ENCODE measurements around the gene RAB34.
A peak's percentile ranks its signal among the peaks of the same experiment; 100 is the strongest.

Gene RAB34

DNA sequence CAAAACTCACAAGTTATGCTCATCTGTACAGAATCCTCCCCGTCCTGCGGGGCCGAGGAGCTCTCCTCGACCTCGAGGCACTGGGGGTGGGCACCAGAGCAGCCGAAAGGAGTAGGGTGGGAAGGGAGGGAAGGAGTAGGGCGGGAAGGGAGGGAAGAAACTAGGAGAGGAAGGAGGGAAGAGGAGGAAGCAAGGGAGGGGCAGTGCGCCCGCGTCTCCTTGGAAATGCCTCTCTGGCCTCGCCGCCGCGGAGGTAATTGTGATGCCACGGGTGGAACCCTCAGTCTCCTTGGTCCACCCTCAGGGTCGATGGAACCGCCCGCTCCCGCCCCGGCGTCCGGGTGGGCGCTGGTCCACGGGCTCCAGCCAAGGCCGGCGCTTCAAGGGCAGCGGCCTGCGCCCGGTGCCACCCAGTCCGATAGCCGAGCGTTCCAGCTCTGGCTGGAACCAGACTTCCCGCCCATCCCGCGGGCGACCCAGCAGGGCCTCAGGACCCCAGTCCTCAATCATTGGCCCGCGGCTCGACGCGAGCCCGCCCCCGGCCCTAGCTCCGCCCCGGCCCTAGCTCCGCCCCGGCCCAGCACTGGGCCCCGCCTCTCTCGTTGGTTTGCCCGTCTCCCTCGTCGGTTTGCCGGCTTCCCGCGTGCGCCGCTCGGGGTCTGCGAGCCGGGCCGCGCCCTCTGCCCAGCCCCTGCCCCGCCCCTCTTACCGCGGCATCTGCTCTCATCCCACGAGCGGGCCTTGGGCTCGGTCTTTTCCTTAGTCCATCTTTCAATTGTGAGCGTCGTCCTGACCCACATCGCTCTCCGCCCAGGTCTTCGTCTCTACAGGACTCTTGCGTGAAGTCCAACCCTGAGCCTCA is 6.6 kb downstream of the RAB34 start:
- peak; percentile 96 for DNase-seq

DNA sequence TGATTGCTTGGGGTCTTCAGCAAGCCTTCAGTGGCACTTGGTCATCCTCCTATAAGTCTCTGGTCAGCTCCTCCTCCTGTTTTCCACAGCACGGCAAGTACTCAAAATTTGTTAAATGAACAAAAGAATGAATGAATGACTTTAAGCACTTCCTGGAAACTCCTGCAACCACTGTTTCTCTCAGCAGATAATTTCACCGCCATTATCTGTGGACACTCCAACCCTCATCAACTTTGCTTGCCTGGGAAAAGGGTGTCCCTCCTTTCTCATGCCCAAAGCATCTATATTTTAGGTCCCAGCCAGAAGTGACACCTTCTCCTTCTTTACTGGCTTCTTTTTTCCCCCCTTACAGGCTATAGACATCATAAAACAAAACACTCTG is 10.3 kb downstream of the RAB34 start:
- no peak for DNase-seq

GRCh38 chr17:28706471-28707338 is 11.0 kb downstream of the RAB34 start:
- DNase-seq: no peak

GRCh38 chr17:28705728-28706334 is 11.8 kb downstream of the RAB34 start:
- no peak for DNase-seq

DNA sequence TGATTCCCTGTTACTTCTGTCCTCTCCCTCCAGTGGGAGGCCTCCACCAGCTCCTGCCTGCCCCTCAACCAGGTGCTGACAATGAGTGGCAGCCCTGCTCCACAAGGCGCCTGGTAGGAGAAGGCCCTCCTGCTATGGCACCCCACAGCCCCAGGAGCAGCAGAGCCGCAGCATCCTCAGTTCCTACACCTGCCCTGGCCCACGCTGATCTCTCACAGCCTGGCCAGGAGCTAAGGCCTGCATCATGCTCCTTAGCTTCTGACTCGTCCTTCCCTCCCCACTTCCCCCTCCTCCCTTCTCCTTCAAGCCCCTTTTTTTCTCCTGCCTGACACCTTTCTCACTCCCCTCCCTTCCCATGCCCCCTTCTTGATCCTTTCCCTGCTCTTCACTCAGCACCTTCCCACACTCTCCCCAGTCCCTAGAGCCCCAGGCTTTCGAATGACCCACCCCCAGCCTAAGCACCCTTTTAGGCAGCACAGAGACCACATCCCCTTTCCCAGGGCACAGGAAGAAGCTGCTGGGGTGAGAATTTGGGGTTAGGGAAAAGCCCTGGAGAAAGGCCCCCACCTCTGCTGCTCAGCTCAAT is 12.5 kb downstream of the RAB34 start:
- DNase-seq: no peak

DNA sequence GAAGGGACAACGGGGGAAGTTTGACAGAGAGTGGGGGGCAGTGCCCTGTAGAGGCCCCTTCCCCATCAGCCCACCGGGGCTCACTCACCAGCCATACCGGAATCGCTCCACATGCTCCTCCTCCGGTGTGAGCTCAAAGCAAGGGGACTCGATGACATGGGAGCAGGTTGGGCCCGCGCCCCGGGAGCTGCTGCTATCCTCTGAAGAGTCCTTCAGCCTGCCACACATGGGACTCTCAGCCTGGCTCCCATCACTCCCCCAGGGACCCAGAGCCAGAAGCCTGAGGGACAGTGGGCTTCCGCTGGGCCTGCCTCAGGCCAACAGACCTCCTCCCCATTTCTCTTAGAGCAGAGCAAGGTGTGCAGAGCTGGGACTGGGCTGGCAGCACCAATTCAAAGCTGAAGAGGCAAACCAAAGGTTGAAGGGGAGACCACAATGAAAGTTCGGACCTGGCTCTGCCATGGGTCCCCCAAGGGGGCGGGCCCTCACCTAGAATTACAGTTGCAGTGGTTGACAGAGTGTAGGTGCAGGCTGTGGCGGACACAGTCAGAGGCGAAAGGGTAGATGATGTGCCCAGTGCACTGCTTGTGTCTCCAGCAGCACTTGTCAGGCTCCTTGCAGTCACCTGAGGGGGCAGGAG is 13.3 kb downstream of the RAB34 start:
- DNase-seq: no peak

DNA sequence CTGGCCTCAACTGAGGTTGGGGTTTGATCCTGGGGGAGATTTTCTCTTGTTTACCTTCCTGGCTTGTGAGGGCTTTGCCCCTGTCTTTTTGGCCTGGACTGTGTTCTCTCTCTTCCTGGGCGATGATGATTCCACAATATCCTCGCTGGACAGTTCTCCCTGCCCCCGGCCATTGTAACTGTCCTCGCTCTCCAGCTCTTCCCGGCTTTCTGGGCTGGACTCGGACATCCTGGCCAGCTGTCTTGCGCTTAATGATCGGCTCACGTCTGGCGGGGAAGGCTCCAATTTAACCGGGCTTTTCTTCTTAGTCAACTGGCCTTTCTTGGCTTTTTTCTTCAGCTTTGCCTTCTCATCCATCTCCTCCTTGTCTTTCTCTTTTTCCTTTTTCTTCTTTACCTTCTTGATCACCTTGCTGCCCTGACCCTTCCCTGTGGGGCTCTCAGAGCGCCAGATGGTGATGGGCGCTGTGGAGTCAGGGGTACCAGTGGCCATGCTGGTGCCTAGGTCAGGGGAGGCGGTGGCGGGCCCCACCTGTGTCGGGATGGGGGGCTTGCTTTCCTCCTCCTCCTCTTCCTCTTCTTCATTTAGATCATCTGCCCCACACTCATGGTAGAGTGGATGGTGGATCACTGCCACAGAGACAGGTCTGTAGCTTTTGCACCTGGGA is 14.0 kb downstream of the RAB34 start:
- DNase-seq: no peak

GRCh38 chr17:28702752-28703150 is 14.9 kb downstream of the RAB34 start:
- DNase-seq: no peak

DNA sequence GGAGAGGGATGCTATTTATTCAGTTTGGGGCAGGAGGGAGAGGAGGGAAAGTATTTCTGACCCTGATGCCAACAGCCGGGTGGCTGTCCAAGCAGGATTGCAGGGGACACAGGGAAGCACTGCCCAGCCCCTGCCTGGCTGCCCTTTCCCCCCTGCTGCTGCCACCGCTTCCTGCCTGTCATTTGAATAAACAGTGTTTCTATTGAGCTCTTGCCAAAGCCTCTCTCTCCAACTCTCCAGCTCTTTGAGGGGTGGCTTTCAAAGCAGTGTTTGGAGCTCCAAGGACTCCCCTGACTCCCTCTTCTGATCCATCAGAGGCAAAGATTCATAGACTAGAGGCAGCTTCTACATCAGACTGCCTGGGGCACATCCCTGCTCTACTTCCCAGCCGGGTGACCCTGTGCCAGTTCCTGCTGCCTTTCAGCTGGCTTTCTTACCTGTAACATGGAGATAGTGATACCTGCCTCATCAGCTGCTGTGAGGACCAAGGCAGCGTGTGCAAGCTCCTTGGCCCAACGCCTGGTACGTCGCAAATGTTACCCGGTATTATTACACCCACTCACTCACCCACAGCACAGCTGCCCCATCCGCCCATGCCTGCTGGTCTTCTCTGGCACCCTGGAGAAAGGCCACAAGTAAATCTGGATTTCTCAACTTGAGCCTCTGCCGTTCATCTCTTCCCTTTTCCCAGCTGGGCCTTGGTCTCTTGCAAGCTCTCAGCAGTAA is 15.5 kb downstream of the RAB34 start:
- DNase-seq: no peak

GRCh38 chr17:28700830-28701492 is 16.7 kb downstream of the RAB34 start:
- no peak for DNase-seq

DNA sequence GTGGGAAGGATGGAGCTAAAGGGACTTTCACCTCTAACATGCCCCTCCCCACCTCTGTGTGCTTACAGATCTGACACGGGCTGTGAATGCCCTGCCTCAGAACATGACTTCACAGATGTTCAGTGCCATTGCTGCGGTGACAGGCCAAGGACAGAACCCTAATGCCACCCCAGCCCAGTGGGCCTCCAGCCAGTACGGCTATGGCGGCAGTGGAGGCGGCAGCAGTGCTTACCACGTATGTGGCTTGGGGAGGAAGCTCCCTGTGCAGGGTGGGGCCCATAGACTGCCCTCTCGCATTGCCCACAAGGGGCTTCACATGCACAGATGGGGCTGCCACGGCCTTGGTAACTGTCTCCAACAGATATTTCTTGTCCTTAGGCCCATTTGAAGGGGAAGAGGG is 17.4 kb downstream of the RAB34 start:
- DNase-seq: no peak

GRCh38 chr17:28698253-28698941 is 19.3 kb downstream of the RAB34 start:
- peak; percentile 96 for DNase-seq

DNA sequence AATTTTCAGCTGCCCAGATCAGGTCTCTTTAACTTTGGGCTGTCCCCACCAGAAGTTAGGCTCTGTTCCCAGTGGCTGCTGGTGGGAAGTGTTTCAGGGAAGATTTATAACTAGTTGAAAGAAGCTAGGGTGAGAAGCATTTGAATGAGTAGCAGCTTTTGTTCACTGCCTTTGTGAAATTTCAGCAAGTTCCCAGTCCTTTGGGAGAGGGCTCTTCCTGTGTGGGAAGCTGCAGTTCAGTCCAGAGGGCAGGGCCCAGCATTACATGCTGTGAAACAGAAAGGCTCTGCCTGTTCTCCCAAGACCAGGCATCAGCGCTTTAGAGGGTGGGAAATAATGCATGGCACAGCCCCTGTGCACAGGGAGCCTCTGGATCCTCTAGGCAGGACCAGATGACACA is 23.8 kb downstream of the RAB34 start:
- DNase-seq: no peak

- no peak for DNase-seq
Observed at GRCh38 chr17:28689011-28689410, 28.7 kb downstream of the RAB34 start.

DNA sequence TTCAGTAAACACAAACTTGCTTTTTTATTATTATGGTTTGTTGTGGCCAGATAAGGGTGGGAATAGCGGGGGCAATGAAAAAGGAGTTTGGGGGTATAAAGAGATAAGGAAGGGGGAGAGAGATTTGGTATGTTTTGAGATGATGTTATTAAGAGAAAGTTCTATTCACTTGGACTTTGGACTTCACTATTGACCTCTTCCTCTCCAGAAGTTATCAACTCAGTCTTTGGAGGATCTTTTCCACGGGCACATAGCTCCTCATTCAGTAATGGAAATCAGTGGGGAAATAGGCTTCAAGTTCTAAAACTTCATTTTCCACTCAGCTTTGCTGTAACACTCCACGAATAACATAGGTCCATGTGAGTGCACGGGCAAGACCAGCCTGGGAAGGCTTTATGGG is 29.2 kb downstream of the RAB34 start:
- DNase-seq: no peak

DNA sequence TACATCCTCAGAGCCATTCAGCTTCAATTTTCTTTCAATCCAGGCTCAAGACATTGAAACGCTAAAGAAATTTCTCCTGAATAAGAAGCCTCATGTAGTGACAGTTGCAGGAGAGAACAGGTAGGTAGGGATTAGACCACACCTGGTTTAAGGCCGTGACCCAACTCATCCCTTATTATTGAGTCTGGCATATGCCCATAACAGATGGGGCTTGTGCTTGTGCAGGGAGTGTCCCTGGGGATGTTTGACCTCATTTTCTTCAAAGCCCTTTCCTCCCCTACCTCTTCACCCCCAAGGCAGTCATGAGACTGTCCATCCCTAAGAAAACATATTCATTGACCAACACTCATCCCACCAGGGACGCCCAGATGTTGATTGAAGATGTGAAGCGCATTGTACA is 31.4 kb downstream of the RAB34 start:
- no peak for DNase-seq

DNA sequence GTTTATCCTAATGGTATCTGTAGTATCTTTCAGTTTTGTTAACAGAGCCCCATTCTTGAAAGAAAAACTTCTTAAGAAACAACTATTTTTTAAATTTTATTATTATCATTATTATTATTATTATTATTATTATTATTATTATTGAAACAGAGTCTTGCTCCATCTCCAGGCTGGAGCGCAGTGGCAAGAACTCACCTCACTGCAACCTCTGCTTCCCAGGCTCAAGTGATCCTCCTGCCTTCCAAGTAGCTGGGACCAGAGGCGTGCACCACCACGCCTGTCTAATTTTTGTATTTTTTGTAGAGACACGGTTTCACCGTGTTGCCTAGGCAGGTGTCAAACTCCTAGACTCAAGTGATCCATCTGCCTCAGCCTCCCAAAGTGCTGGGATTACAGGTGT is 32.3 kb downstream of the RAB34 start:
- no peak for DNase-seq

- peak; percentile 14 for DNase-seq
Observed at GRCh38 chr17:28684963-28685362, 32.7 kb downstream of the RAB34 start.

- DNase-seq: no peak
Observed at GRCh38 chr17:28682655-28683054, 35.0 kb downstream of the RAB34 start.

DNA sequence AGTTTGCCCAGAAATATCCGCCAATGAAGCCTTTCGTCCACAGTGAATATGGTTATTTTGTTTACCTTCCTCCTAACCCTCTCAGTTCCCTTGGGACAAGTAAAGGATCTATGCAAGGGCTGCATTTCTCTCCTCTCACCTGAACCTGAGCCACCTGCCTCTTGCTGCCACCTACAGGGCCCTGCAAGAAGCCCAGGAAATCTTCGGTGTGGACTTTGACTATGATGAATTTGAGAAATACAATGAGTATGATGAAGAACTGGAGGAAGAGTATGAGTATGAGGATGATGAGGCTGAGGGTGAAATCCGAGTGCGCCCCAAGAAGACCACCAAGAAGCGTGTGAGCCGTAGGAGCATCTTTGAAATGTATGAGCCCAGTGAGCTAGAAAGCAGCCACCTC is 41.7 kb downstream of the RAB34 start:
- peak; percentile 93 for DNase-seq

Data from NCI-H526 treated with DMSO at 0.1 percent for 48 hours (cell line).